ENCODE measurements around the gene HERC3. TPM values are rescaled to one million over a fixed set of nuclear protein-coding genes. Genes with fewer than 3 reads are reported as not detected.
A peak's percentile ranks its signal among the peaks of the same experiment; 100 is the strongest.

HERC3 gene
- total RNA-seq, 1 donor from 2014 or later = 49.5 TPM

DNA sequence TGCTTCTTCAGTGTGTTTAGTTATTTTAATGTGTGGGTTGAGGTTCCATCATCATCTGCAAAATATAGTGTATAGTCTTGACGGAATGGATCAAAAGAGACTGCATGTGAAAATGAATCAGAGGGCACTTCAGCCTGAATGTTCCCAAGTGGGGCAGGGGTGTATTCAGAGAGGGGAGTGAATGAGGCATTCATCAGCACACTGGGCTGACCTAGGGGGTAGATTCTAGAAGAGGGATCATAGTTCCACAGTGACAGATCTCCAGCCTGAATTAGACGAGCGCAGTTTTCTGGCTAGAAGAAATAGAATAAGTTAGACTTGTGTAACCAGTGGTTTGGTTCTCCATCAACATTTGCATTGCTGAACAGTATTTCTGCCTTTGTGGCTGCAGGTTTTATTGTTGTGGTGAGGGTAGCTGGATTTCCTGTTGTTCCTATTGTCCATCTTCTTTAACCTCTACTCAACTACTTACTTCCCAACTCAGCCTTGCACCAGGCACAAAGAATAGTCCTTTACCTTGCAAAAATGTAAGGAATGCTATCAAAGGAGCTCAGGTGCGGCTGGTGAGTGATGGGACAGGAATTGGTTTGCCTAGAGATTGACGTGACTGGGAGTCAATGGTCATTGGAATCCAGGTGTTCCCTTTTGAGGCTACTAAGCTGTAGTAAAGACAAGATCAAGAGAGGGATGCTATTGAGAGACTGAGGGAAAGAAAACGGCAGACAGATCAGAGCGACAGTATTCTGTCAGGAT, 54.4 kb downstream of the HERC3 start:
- intact Hi-C loops (cut with DNase I) = no loop called here
- DNase-seq (ENCODE audit: missing footprints) (no peak), ATAC-seq (no peak)

DNA sequence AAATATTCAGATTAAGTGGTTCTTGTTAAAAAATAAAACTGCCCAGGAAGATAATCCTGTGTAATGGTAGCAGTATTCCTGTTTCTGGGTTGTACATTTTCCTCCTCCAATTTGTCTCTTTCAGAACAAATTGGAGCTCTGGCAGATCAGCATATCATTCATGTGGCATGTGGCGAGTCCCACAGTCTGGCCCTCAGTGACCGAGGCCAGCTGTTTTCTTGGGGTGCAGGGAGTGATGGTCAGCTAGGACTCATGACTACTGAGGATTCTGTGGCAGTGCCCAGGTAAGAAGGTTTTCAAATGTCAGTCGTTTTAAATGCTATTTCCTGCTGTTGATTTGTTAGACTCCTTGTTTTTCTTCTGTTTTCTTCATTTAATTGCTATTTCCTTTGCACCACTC, 57.4 kb downstream of the HERC3 start:
- DNase-seq (ENCODE audit: missing footprints) (no peak), ATAC-seq (no peak)
- intact Hi-C loops (cut with DNase I) = no loop called here

DNA sequence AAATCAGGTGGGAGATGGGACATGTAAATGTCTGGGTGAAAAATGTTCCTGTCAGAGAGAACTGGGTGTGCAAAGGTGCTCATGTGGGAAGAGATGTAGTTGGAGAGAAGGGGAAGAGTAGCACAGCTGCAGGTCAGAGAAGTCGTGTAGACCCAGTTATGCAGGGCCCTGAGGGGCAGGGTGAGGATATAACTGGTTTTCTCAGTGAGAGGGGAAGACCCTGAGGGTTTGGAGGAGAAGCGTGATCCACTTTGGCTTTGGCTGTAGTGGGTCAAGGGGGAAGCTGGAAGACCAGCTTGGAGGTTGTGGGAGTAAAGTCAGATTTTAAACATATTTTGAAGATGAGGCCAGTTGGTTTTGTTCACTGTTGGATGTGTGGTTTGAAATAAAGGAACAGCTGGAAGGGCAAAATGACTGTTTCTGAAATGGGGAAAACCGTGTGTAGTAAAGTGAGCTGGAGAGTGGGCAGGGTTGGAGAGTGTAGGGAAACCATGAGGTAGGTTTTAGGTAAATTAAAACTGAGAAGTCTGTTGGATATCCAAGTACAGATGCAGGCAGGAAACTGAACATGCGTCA, 61.2 kb downstream of the HERC3 start:
- intact Hi-C loops (cut with DNase I) = no loop called here
- DNase-seq (ENCODE audit: missing footprints) = no peak
- no peak for ATAC-seq

DNA sequence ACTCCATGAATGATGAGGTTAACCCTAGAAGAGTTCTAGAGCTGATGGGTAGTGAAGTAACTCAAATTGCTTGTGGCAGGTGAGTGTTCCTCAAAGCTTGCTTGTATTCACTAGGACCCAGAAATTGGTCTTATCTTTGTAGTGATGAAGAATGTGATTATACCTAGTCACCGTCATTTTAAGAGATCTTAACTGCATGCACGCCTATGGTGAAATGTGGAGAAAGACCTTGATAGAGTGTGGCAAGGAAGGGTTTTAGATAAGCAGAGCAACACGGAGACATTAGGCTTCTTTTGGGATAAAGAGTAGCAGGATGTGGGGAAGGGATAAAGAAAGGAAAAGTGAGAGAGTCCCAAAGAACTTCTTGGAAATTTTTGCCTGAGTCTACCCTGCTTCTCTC, 62.9 kb downstream of the HERC3 start:
- DNase-seq (ENCODE audit: missing footprints) = no peak
- intact Hi-C loops (cut with DNase I) = no loop called here
- ATAC-seq = no peak

DNA sequence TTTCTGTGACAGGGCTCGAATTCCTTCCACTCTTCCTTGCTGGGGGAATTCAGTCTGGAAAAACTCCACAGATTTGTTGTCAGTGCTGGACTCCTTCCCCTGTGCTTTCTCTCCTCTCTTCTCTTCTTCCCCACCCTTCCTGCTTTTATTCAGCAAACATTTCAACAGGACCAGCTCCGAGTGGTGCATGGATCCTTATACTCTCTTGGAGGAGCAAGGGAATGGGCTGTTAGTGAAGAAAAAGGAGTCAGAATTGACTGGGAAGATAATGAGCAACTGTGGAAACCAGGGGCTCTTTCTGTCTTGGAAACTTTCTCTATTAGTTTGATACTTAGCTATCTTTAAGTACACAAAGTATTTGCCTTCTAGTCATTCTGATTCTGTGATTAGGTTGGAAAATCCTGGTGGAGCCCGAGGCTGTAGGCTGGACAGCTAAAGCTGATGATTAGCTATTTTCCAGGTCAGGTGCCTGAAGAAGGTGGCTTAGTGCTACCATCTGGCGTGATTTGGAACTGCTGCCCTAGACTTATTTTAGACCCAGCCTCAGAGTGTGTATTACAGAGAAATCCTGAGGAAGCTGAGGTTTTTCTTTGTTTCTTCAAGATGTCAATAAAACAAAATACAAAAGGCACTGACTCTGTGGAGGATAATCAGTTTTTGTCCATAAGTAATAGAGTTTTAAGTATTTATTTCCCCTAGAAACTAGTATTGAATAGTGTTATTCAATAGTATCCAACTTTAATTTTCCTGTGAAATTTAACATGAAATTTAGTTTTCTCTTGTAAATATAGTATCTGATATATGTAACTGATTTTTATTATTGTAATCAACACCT, 67.0 kb downstream of the HERC3 start:
- peak; percentile 92 for ATAC-seq
- intact Hi-C loops (cut with DNase I) = loop anchor here (1.0 to 2.0 kb wide), 2 partner anchors 66 to 120 kb away; partner anchors contain the start of gene HERC3
- no peak for DNase-seq (ENCODE audit: missing footprints)

DNA sequence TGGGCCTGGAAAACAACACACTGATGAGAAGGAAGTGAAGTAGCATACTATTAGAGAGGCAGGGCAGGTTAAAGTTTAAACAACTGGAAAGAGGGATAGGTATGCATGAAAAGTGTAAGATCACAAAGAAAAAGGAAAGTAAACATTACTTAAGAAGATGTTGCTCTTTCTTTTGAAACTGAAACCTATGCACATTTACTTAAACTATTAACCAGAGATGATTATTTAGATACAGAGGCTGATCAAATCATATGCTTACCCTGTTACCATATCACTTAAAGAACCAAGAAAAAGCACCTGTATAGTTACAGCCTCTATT, 67.6 kb downstream of the HERC3 start:
- intact Hi-C loops (cut with DNase I) = loop anchor here (1.0 to 2.0 kb wide), 2 partner anchors 67 to 121 kb away; partner anchors contain the start of gene HERC3
- DNase-seq (ENCODE audit: missing footprints) (no peak), ATAC-seq (no peak)

DNA sequence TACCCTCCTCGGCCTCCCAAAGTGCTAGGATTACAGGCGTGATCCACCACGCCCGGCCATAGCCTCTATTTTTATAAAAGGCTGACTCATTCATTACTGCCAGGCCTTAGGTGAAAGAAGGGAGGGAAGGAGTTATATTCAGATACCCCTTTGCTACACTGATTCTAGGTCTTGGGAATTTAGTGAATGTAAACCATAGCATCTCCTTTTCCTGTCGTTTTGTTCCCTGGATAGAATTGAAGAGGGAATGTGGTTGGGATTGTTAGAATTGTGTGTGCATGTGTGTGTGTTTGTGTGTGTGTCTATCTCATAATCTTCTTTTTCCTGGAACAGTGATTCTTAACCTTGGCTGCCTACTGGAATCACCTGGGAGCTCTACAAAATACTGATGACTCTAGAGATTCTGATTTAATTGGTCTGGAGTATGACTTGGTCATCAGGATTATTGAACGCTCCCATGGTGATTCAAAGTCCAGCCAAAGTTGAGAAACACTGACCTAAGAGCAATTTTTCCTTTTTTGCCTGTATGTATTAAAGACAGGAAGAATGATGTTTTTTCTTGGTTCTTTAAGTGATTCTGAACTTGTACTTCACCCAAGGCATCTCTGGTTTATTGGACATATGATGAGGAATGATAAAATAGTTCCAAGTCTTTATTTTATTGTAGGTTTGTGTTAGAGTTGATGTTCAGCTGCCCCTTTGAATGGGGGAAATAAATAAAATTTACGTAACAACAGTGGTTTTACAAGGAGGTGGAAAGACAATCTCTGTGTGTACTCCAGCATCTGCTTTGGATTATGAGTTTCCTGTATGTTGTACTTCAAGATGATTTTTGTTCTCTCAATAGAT, 68.4 kb downstream of the HERC3 start:
- no peak for ATAC-seq
- no peak for DNase-seq (ENCODE audit: missing footprints)
- intact Hi-C loops (cut with DNase I) = no loop called here

DNA sequence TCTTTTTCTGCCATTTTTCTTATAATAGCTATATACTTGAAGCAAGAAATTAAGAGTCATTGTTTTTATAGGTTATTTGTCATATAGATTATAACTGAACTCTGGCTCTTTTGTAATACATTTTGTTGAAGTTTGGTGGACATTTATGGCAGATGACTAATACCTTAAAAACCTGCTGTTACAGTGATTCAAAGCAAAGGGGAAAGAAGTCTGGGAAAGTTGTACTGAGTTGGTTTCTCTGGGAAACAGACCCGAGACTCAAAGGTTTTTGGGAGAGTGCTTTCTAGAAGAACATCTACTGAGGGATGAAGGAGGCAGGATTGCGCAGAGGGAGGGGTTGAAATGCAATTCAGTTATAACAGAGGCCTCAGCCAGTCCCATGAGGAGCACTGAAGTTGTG, 69.5 kb downstream of the HERC3 start:
- DNase-seq (ENCODE audit: missing footprints) (no peak), ATAC-seq (no peak)
- intact Hi-C loops (cut with DNase I) = no loop called here

DNA sequence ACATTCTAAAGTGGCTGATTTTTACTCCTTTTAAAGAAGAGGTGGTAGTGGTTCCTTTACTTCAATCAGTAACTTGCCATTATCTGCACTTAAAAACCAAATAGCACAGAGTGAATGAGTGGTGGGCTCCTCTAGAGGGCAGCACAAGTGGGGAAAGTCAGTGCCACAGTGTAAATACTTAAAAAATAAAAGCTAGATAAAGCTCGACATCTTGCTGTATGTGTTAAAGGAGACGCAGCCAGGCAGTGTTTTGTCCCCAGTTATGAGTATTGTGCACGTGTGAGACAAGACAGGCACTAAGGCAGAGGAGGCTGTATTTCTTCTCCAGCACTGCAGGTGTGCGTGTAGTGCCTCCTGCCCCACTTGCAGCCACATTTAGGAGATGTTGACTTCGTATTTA, 80.7 kb downstream of the HERC3 start:
- intact Hi-C loops (cut with DNase I) = no loop called here
- no peak for DNase-seq (ENCODE audit: missing footprints)
- no peak for ATAC-seq

DNA sequence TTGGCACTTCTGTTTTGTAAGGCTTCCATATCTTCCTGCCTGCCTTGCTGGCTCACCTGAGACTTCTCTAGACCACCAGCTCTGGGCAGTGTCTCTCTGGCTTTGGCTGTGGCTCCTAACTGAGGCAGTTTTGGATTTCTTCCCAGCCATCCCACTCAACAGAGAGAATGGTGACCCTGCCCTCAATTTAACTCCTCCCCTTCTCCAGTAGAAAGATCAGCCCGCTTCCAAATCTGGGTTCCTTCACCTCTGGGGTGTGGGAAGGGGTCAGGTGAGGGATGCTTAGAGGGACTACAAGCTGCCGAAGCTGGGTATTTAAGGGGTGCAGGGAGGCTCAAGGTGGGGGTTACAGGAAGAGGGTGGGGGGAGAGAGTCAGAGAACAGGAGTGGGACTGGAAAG, 81.6 kb downstream of the HERC3 start:
- ATAC-seq (no peak), DNase-seq (ENCODE audit: missing footprints) (no peak)
- intact Hi-C loops (cut with DNase I) = no loop called here

DNA sequence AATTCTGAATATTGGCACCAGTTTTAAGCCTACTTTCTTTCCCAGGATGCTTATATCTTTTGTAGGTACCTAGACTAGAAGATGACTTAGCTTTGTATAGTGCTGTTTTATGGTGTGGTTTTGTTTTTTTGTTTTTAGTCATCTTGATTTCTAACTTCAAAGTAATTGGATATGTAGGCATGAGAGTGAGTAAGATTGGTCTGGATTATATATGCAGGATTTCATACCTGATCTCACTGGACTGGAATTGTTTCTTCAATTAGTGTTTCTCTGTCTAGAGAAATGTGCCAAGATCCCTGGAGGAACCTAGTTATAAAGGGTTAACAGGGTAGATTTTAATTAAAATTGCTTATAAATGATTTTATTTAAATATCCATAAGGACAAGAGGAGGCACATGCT, 82.3 kb downstream of the HERC3 start:
- intact Hi-C loops (cut with DNase I) = no loop called here
- DNase-seq (ENCODE audit: missing footprints) = no peak
- no peak for ATAC-seq

DNA sequence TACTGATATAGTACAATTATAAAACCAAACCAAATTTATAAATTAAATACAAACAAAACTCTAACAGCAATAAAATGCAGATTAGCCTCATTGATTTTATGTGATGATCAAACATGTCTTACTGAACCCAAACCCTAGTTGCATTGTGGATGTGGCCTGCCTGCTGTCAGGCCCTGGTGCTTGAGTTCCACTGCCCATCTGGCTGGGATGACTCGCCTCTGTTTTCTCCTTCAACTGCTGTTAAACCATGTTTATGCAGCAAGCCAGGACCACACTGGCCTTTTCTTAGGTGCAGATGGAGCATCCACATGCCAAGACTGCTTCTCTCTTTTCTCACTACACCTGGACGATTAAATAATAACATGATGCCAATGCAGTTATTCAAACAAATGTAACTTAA, 82.7 kb downstream of the HERC3 start:
- DNase-seq (ENCODE audit: missing footprints) = no peak
- intact Hi-C loops (cut with DNase I) = no loop called here
- no peak for ATAC-seq

DNA sequence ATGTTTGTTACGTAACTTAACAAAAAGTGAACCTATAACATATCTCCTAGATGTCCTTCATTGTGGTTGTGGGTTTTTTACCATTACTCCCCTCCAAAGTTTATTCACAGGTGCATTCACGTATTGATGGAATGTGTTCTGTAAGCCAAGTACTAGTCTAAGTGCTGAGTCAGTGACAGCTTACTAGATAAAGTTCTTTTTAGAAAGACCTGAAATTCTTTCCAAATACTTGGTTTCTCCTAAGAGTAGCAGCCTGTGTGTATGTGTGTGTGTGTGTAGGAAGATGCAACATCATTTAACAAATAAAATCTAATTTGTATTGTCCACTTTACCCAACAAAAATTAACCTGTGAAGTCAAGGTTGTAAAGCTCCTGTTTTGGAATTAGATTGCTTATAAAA, 83.3 kb downstream of the HERC3 start:
- no peak for DNase-seq (ENCODE audit: missing footprints)
- ATAC-seq = no peak

DNA sequence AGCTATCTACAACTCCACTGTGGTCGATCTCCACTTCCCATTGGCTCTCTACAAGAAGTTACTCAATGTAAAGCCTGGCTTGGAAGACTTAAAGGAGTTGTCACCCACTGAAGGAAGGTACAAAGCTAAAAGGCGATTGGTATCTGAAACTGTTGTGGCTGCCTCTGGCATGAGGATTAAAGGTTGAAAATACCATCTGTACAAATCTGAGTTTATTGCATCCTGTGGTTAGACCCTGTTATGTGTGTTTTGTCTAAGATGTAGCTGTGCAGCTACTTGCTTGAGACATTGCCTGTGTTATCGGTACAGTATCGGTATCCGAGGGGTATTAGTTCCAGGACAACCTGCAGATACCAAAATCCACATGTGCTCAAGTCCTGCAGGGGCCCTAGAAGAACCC, 88.9 kb downstream of the HERC3 start:
- intact Hi-C loops (cut with DNase I) = no loop called here
- DNase-seq (ENCODE audit: missing footprints) (no peak), ATAC-seq (no peak)

More for the DNA sequence above, 83.3 kb downstream of the HERC3 start:
- intact Hi-C loops (cut with DNase I) = no loop called here

DNA sequence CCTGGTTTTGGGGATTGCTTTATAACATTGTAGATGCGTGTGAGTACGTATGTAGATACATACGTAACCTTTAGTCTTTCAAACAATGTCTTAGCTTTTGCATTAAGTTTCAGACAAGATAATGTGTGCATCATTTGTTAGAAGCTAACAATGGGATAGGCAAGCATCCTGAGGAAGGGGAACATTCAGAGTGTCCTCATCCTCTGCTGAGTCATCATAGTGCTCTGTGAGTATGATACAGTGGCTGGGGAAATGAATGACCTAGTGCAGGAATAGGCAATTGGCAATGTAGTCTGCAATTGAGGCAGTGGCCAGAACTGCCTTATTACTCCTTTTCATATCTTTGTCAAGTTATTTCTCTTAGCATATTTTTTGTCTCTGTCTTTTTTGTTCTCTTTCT, 98.1 kb downstream of the HERC3 start:
- DNase-seq (ENCODE audit: missing footprints) (no peak), ATAC-seq (peak; percentile 90)
- intact Hi-C loops (cut with DNase I) = no loop called here

DNA sequence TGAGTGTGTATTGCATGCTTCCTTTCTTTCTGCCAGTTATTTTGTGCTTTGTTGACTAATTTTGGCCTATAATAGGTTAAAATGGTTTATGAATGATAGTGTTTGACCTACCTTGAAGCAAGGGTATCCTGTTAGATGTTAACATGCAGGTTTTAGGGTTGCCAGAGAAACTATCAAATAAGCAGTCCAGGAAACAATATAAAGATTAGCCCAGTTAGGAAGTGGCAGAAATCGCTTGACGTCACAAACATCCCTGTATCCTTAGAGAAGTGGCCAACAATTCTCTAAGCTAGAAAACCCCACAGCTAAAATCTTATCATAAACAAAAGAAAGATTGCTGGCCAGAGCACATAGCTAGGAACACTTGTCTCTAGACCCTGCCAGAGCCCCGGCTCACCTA, 101.5 kb downstream of the HERC3 start:
- intact Hi-C loops (cut with DNase I) = no loop called here
- ATAC-seq (no peak), DNase-seq (ENCODE audit: missing footprints) (no peak)

DNA sequence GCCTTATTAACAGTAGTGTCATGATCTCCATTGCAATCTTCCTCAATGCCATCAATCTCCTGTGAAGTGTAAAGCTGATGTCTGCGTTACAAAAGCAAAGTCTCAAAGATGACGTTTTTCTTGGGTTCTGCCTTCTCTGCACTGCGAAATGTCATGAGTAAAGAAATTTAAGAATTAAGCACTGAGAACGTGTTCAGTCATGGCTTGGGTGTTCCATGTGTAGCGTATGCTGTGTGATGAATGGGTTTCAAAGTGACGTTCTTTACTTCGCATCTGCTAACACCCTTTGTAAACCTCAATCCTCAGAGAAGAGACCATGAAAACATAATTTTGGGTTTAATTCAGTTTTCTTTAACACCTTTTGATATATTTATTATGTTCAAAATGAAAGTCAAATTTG, 104.3 kb downstream of the HERC3 start:
- ATAC-seq = no peak
- intact Hi-C loops (cut with DNase I) = no loop called here
- no peak for DNase-seq (ENCODE audit: missing footprints)

DNA sequence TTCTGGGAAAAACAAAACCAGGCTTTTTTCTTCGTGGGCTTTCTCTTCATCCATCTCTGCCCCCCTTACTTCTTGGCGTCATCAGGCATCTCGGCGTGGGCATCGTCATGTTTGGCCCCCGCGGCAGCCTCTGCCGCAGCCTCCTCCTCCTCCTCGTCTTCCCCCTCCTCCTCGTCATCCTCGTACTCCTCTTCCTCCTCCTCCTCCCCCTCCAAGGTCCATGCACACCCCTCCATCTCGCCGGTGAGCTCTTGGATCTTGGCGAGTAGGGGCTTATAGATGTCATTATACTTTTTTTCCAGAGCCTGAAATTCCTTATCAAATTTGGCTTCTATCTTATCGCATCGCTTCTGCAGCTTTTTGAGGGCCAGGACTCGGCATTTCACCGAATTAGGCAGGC, 104.9 kb downstream of the HERC3 start:
- intact Hi-C loops (cut with DNase I) = no loop called here
- DNase-seq (ENCODE audit: missing footprints) (no peak), ATAC-seq (no peak)

All from Right ventricle myocardium inferior (tissue), 1 donor.